ENCODE results near the gene MARCHF9. TPM values are rescaled to one million over a fixed set of nuclear protein-coding genes. Genes with fewer than 3 reads are reported as not detected.
"Not testable (repeated sequence)": the region's sequence is repeated elsewhere in the genome, so short reads cannot be mapped to it uniquely, and the experiment has no call there.

Gene MARCHF9, protein sequence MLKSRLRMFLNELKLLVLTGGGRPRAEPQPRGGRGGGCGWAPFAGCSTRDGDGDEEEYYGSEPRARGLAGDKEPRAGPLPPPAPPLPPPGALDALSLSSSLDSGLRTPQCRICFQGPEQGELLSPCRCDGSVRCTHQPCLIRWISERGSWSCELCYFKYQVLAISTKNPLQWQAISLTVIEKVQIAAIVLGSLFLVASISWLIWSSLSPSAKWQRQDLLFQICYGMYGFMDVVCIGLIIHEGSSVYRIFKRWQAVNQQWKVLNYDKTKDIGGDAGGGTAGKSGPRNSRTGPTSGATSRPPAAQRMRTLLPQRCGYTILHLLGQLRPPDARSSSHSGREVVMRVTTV
- 136 and 147 TPM in 2 replicates for total RNA-seq (2014; rRNA removed; shearing (Covaris generic))

DNA sequence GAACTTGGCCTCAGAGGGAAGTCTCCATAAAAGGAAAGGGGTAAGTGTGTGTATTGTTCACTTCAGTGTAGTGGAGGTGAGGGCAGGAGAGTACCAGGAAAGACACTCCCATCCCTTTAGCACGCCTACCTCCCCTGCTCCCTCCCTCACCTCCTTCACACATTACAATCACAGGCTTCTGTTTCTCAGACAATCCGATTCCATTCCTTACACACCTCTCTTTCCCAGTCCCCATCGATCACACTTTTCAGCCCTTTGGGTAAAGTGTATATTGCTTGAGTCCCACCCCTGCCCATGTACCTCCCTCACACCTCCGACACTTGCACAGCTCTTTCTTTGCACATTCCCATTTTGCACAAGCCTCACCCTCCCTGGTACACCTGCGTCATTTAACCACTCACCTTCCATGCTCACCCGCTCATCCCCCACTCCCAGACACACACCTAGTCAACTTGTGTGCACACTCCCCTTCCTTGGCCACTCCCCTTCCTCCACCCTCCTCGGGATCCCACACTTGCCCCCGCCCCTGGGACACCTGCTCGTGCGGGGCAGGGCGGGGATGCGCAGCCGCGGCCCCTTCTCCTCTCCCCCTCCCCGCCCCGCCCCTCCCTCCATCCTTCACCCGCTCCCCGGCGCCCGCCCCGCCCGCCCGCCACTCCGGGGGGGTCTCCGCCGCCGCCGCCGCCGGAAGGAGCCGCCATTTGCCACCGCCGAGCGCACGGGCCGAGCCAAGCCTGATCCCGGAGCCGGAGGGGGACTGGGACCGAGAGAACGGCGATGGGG lies at the start of gene MARCHF9:
MARCHF9 (plus strand) TSS at position 693 of the 783 bp plus-strand sequence. CDS start 426 bp downstream, outside the sequence.
- Histone ChIP-seq H3K4me1 (peaks cover 27% of the 10 kb centered on the region), H3K27ac (no peak within 1 kb of the TSS), H3K36me3 (peaks cover 23% of the 10 kb centered on the region), H3K27me3 (peaks cover 7% of the 10 kb centered on the region), H3K9me3 (replicated peaks) (no peaks in the 10 kb centered on the region), H3K4me3 (peak within 1 kb of the TSS; percentile 60)
- DNase-seq = peak; percentile 100

- DNase-seq = peak in 1 of 2 experiments; percentile 38
- Histone ChIP-seq H3K36me3 (peaks cover 67% of the 10 kb centered on the region), H3K27ac (no peak overlapping the region), H3K27me3 (no peaks in the 10 kb centered on the region), H3K4me1 (no peaks in the 10 kb centered on the region), H3K9me3 (replicated peaks) (peaks cover 17% of the 10 kb centered on the region), H3K4me3 (no peak overlapping the region)
Measured at GRCh38 chr12:57707250-57707649, 47.7 kb upstream of the MARCHF9 start.

DNA sequence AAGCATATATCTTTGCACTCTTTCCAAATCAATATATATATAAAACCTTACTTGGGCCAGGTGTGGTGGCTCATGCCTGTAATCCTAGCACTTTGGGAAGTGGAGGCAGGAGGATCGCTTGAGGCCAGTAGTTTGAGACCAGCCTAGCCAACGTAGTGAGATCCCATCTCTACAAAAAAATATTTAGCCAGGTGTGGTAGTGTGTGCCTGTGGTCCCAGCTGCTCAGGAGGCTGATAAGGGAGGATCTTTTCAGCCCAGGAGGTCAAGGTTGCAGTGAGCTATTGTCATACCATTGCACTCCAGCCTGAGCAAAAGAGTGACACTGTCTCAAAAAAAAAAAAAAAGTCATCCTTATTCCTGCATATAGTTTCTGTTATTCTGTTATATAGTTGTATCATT lies 46.6 kb upstream of the MARCHF9 start:
- H3K36me3 ChIP-seq = peaks cover 62% of the 10 kb centered on the region
- H3K4me1 ChIP-seq = no peaks in the 10 kb centered on the region
- peaks cover 15% of the 10 kb centered on the region for H3K9me3 ChIP-seq (replicated peaks)
- H3K4me3 ChIP-seq = no peak overlapping the region
- peak in 1 of 2 experiments; percentile 38 for DNase-seq
- H3K27me3 ChIP-seq = no peaks in the 10 kb centered on the region
- H3K27ac ChIP-seq = no peak overlapping the region

DNA sequence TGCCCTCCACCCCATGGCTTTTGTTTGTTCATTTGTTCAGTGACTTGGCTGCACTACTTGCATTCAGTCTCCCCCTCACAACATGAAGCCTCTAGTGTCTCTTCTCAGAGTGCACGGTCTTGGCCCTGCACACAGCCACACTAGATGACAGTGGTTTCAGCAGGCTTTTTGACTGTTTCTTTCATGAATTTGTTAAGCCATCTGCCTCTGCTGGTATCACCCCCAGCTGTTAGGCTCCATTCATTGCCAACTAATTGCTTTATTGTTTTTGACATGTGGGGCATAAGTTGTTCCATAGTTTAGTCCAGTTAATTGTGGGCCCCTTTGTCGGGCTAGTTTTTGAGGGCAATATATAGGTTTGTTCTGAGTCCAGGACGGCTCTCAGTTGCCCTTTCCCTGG lies 42.2 kb upstream of the MARCHF9 start:
- Histone ChIP-seq H3K4me1 (no peaks in the 10 kb centered on the region), H3K9me3 (replicated peaks) (no peaks in the 10 kb centered on the region; the same call in 1 of the 2 replicates), H3K27ac (no peak overlapping the region), H3K4me3 (no peak overlapping the region), H3K27me3 (no peaks in the 10 kb centered on the region), H3K36me3 (peaks cover 57% of the 10 kb centered on the region)
- DNase-seq = peak; percentile 40 to 69

DNA sequence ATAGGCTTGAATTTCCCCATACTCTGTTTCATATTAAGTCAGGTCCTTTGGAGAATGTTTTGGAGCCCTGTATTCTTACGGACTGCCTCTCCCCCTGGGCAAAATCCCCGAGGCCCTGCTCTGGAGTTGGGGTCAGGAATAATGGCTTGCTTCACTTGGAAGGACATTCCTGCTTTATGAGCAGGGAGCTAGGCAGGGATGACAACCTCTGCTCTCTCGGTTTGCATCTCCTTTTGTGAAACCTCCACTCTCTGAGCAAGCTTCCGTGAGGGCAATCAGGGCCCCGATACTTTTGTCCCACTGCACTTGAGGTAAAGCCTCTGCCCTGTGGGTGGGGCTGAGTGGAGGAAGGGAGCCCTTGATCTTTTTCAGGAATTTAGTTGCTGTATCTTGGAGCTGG lies 41.7 kb upstream of the MARCHF9 start:
- Histone ChIP-seq H3K27me3 (no peaks in the 10 kb centered on the region), H3K36me3 (peaks cover 62% of the 10 kb centered on the region), H3K4me1 (no peaks in the 10 kb centered on the region), H3K4me3 (no peak overlapping the region), H3K9me3 (replicated peaks) (no peaks in the 10 kb centered on the region; the same call in 1 of the 2 replicates), H3K27ac (no peak overlapping the region)
- DNase-seq = peak; percentile 46 to 62

DNA sequence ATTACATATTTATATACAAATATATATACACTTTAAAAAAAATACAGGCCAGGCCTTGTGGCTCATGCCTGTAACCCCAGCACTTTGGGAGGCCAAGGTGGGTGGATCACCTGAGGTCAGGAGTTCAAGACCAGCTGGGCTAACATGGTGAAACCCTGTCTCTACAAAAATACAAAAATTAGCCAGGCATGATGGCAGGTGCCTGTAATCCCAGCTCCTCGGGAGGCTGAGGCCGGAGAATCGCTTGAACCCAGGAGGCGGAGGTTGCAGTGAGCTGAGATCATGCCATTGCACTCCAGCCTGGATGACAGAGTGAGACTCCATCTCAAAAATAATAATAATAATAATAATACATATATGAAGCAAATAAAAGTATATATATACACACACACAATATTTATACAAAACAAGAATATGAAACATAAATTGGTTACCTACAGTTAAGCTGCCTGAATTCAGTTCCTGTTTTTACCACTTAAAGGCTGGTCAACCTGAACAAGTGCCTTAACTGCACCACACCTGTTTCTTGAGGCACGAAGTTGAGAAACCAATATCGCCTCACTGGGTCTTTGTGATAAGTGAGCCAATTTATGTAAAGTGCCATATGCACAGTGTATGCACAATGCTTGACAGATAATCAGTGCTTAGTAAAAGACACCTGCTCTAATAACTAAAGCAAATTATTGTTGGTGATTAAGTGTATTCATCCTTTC lies 39.7 kb upstream of the MARCHF9 start:
- H3K9me3 ChIP-seq (replicated peaks); H3K4me1 ChIP-seq; H3K27me3 ChIP-seq; H3K27ac ChIP-seq; H3K4me3 ChIP-seq: not testable (repeated sequence)
- peaks cover 80% of the 10 kb centered on the region for H3K36me3 ChIP-seq
- DNase-seq = peak in 1 of 2 experiments; percentile 26

- peak in 1 of 2 experiments; percentile 58 for DNase-seq
- no peak overlapping the region for H3K27ac ChIP-seq
- H3K9me3 ChIP-seq (replicated peaks) = no peaks in the 10 kb centered on the region; the same call in 1 of the 2 replicates
- H3K36me3 ChIP-seq = peaks cover 81% of the 10 kb centered on the region
- H3K27me3 ChIP-seq = no peaks in the 10 kb centered on the region
- H3K4me1 ChIP-seq = no peaks in the 10 kb centered on the region
- H3K4me3 ChIP-seq = no peak overlapping the region
Measured at GRCh38 chr12:57715786-57716185, 39.1 kb upstream of the MARCHF9 start.

- peak; percentile 63 to 64 for DNase-seq
- no peaks in the 10 kb centered on the region; the same call in 1 of the 2 replicates for H3K9me3 ChIP-seq (replicated peaks)
- H3K4me1 ChIP-seq = no peaks in the 10 kb centered on the region
- H3K27me3 ChIP-seq = no peaks in the 10 kb centered on the region
- peaks cover 86% of the 10 kb centered on the region for H3K36me3 ChIP-seq
- no peak overlapping the region for H3K27ac ChIP-seq
- no peak overlapping the region for H3K4me3 ChIP-seq
Measured at GRCh38 chr12:57716305-57716704, 38.6 kb upstream of the MARCHF9 start.

DNA sequence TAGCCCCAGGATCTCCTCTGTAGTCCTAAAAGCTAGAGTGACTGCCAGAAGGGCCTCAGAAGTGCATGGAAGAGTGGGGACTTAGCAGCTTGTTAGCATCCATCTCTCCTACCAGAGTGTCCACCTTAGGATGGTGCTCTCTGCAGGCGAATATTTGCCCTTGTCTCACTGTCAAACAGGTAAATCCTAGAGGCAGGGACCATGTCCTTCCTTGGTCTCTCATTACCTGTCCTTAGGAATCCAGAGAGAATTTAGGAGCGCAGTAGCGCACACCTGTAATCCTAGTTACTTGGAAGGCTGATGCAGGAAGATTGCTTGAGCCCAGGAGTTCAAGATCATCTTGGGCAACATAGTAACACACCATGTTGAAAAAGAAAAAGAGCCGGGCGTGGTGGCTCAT lies 37.8 kb upstream of the MARCHF9 start:
- no peaks in the 10 kb centered on the region for H3K27me3 ChIP-seq
- peak in 1 of 2 experiments; percentile 42 for DNase-seq
- peaks cover 84% of the 10 kb centered on the region for H3K36me3 ChIP-seq
- no peak overlapping the region for H3K27ac ChIP-seq
- no peaks in the 10 kb centered on the region for H3K4me1 ChIP-seq
- no peaks in the 10 kb centered on the region; the same call in 1 of the 2 replicates for H3K9me3 ChIP-seq (replicated peaks)
- H3K4me3 ChIP-seq = no peak overlapping the region

- Histone ChIP-seq H3K4me3 (no peak overlapping the region), H3K27ac (no peak overlapping the region), H3K9me3 (replicated peaks) (no peaks in the 10 kb centered on the region), H3K4me1 (no peaks in the 10 kb centered on the region), H3K36me3 (peaks cover 77% of the 10 kb centered on the region), H3K27me3 (no peaks in the 10 kb centered on the region)
- DNase-seq = peak; percentile 71 to 79
Measured at GRCh38 chr12:57717846-57718640, 36.9 kb upstream of the MARCHF9 start.

- no peak overlapping the region for H3K4me3 ChIP-seq
- DNase-seq = peak; percentile 48 to 64
Measured at GRCh38 chr12:57718641-57719528, 36.0 kb upstream of the MARCHF9 start.

GRCh38 chr12:57719777-57720605 lies 34.9 kb upstream of the MARCHF9 start:
- no peak overlapping the region for H3K27ac ChIP-seq
- peaks cover 67% of the 10 kb centered on the region for H3K36me3 ChIP-seq
- peak; percentile 62 to 68 for DNase-seq
- no peaks in the 10 kb centered on the region for H3K4me1 ChIP-seq
- no peak overlapping the region for H3K4me3 ChIP-seq
- no peaks in the 10 kb centered on the region for H3K9me3 ChIP-seq (replicated peaks)
- no peaks in the 10 kb centered on the region for H3K27me3 ChIP-seq

More at GRCh38 chr12:57718641-57719528, 36.0 kb upstream of the MARCHF9 start:
- Histone ChIP-seq H3K4me1 (no peaks in the 10 kb centered on the region), H3K27me3 (no peaks in the 10 kb centered on the region), H3K36me3 (peaks cover 77% of the 10 kb centered on the region), H3K27ac (no peak overlapping the region), H3K9me3 (replicated peaks) (no peaks in the 10 kb centered on the region)

Data from SJCRH30 (cell line).